Nucleus accumbens (tissue), 56 donors: ENCODE data around the gene ALG11.

Source experiments
- DNase-seq, 56 donors: peaks; one replicate each; lab custom pipeline; 2025; lab: John Stamatoyannopoulos, UW

ALG11 gene

GRCh38 chr13:51997186-51997585 lies 15.0 kb upstream of the ALG11 start:
- no peak for DNase-seq

GRCh38 chr13:51997641-51998330 lies 14.4 kb upstream of the ALG11 start:
- no peak for DNase-seq

- DNase-seq = no peak
These were observed 13.3 kb upstream of the ALG11 start for GRCh38 chr13:51998723-51999509.

GRCh38 chr13:51999510-51999911 lies 12.7 kb upstream of the ALG11 start:
- DNase-seq = peak in 6 of 56 donors; percentile 2 to 26 (median 10)

- DNase-seq = no peak
These were observed 12.3 kb upstream of the ALG11 start for GRCh38 chr13:51999921-52000320.

- DNase-seq = no peak
These were observed 11.0 kb upstream of the ALG11 start for GRCh38 chr13:52001120-52001731.

GRCh38 chr13:52002361-52002760 lies 9.8 kb upstream of the ALG11 start:
- DNase-seq = no peak

- DNase-seq = no peak
These were observed 8.7 kb upstream of the ALG11 start for GRCh38 chr13:52003541-52003940.

- DNase-seq = no peak
These were observed 7.6 kb upstream of the ALG11 start for GRCh38 chr13:52004511-52005170.

GRCh38 chr13:52005841-52006522 lies 6.2 kb upstream of the ALG11 start:
- DNase-seq = no peak

- no peak for DNase-seq
These were observed 5.5 kb upstream of the ALG11 start for GRCh38 chr13:52006523-52007245.

GRCh38 chr13:52009946-52010345 lies 2.3 kb upstream of the ALG11 start:
- DNase-seq = no peak

GRCh38 chr13:52010890-52011631 lies 1.1 kb upstream of the ALG11 start, which contains the start of gene ATP7B:
Gene ATP7B, minus strand, starts transcription at chr13:52011450. Its CDS starts 113 bp downstream, at chr13:52011337.
- DNase-seq = peak in 5 of 56 donors; percentile 8 to 37 (median 15)

GRCh38 chr13:52012512-52012836 lies 276 bp downstream of the ALG11 start:
- no peak for DNase-seq

- no peak for DNase-seq
These were observed 4.1 kb downstream of the ALG11 start for GRCh38 chr13:52016296-52016695.

- no peak for DNase-seq
These were observed 8.0 kb downstream of the ALG11 start for GRCh38 chr13:52020191-52020590.

GRCh38 chr13:52022356-52022755 lies 10.2 kb downstream of the ALG11 start:
- DNase-seq = no peak

GRCh38 chr13:52024481-52024880 lies 12.3 kb downstream of the ALG11 start, which contains the start of gene UTP14C:
Gene UTP14C, plus strand, starts transcription at chr13:52024691. Its CDS starts 4,114 bp downstream, at chr13:52028805.
- no peak for DNase-seq
